ENCODE results near the gene TMEM167B.

GRCh38 chr1:109083501-109083900, 7.1 kb upstream of the TMEM167B start:
- TF ChIP-seq CTCF (conservative IDR thresholded peaks at IDR 0.05; ENCODE audit: low read depth, low read length) (no peak), EZH2 (IDR thresholded peaks at IDR 0.05; ENCODE audit: borderline replicate concordance, low read depth, low read length, poor library complexity, severe bottlenecking) (no peak)
